Fibroblast of upper back skin (primary cell): ENCODE results near the gene MAPKAP1.

Source experiments
- DNase-seq: peaks from one replicate; pipeline ENCODE4 v3.0.0-alpha.2; 2013

MAPKAP1 gene

GRCh38 chr9:125442452-125442851, 264.6 kb downstream of the MAPKAP1 start:
- no peak for DNase-seq

GRCh38 chr9:125440411-125440810, 266.6 kb downstream of the MAPKAP1 start:
- no peak for DNase-seq

- no peak for DNase-seq
These were observed 267.4 kb downstream of the MAPKAP1 start for GRCh38 chr9:125439434-125440272.

- no peak for DNase-seq
These were observed 268.2 kb downstream of the MAPKAP1 start for GRCh38 chr9:125438506-125439433.

GRCh38 chr9:125437771-125438221, 269.2 kb downstream of the MAPKAP1 start:
- DNase-seq, result no peak

- no peak for DNase-seq
These were observed 270.2 kb downstream of the MAPKAP1 start for GRCh38 chr9:125436613-125437443.

GRCh38 chr9:125435776-125436612, 271.0 kb downstream of the MAPKAP1 start:
- DNase-seq, result no peak

GRCh38 chr9:125434986-125435775, 271.8 kb downstream of the MAPKAP1 start:
- DNase-seq, result no peak

GRCh38 chr9:125433461-125434011, 273.5 kb downstream of the MAPKAP1 start:
- DNase-seq, result no peak

GRCh38 chr9:125432715-125433385, 274.2 kb downstream of the MAPKAP1 start:
- no peak for DNase-seq

GRCh38 chr9:125431741-125432271, 275.2 kb downstream of the MAPKAP1 start:
- DNase-seq, result no peak

- DNase-seq, result no peak
These were observed 276.0 kb downstream of the MAPKAP1 start for GRCh38 chr9:125431012-125431305.

GRCh38 chr9:125430161-125431011, 276.6 kb downstream of the MAPKAP1 start:
- DNase-seq, result no peak

GRCh38 chr9:125429476-125430160, 277.4 kb downstream of the MAPKAP1 start:
- DNase-seq, result no peak

GRCh38 chr9:125428902-125429467, 278.0 kb downstream of the MAPKAP1 start:
- no peak for DNase-seq

- no peak for DNase-seq
These were observed 278.7 kb downstream of the MAPKAP1 start for GRCh38 chr9:125428060-125428901.

GRCh38 chr9:125427556-125427955, 279.5 kb downstream of the MAPKAP1 start:
- no peak for DNase-seq
